Loucy (cell line): ENCODE measurements around the gene HSH2D.

ENCODE experiments used
- CTCF ChIP-seq: fragments of 200-600 bp; sonication (generic); conservative IDR thresholded peaks from 2 replicates; pipeline ENCODE4 v1.5.1; 2014; ENCODE audit warnings: mild to moderate bottlenecking, antibody characterized with exemption, low read length
- EZH2phosphoT487 ChIP-seq: fragments of 200-600 bp; IDR thresholded peaks from 2 replicates; pipeline ENCODE4 v1.6.1; 2018; ENCODE audit warnings: antibody characterized with exemption, mild to moderate bottlenecking, moderate library complexity, borderline replicate concordance

GRCh38 chr19:16206637-16207036 is 63.2 kb downstream of the HSH2D start:
- TF ChIP-seq CTCF: no peak
- no peak for TF ChIP-seq EZH2phosphoT487
